ENCODE results near the gene BRS3.

DNA sequence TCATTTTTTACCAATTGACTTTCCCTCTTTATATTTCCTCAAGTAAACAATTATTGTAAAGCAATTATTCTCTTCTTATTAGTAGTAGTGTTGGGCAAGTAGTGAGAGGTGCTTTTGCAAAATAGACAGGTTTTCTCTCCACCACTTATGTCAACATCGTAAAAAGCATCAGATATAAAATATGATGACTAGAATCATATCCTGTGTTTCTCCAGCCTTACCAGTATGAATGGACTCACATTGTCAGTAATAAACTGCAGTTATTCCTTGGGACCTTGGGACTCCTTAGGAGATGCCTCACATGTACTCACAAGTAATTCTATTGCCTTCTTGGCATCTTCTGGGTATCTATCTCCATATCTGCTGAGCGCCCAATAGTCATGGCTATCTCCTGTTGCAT is 40.4 kb upstream of the BRS3 start:
- no peak for TF ChIP-seq ZNF24 (tag by site-specific recombination; IDR thresholded peaks at IDR 0.05)
- no peak for TF ChIP-seq ZEB2 (tag by site-specific recombination; IDR thresholded peaks at IDR 0.05)
- no peak for TF ChIP-seq ZNF776 (tag by site-specific recombination; IDR thresholded peaks at IDR 0.05; ENCODE audit: borderline replicate concordance)
- TF ChIP-seq TRIM28 (IDR thresholded peaks at IDR 0.05; ENCODE audit: borderline replicate concordance, low read length): no peak
- TF ChIP-seq ZNF175 (tag by site-specific recombination; IDR thresholded peaks at IDR 0.05): no peak
- TF ChIP-seq, protein P1, sequence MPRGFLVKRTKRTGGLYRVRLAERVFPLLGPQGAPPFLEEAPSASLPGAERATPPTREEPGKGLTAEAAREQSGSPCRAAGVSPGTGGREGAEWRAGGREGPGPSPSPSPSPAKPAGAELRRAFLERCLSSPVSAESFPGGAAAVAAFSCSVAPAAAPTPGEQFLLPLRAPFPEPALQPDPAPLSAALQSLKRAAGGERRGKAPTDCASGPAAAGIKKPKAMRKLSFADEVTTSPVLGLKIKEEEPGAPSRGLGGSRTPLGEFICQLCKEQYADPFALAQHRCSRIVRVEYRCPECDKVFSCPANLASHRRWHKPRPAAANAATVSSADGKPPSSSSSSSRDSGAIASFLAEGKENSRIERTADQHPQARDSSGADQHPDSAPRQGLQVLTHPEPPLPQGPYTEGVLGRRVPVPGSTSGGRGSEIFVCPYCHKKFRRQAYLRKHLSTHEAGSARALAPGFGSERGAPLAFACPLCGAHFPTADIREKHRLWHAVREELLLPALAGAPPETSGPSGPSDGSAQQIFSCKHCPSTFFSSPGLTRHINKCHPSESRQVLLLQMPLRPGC (tag by site-specific recombination; IDR thresholded peaks at IDR 0.05): no peak
- TF ChIP-seq CTCF (tag by site-specific recombination; IDR thresholded peaks at IDR 0.05): no peak
- TF ChIP-seq, protein P2, sequence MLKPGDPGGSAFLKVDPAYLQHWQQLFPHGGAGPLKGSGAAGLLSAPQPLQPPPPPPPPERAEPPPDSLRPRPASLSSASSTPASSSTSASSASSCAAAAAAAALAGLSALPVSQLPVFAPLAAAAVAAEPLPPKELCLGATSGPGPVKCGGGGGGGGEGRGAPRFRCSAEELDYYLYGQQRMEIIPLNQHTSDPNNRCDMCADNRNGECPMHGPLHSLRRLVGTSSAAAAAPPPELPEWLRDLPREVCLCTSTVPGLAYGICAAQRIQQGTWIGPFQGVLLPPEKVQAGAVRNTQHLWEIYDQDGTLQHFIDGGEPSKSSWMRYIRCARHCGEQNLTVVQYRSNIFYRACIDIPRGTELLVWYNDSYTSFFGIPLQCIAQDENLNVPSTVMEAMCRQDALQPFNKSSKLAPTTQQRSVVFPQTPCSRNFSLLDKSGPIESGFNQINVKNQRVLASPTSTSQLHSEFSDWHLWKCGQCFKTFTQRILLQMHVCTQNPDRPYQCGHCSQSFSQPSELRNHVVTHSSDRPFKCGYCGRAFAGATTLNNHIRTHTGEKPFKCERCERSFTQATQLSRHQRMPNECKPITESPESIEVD (tag by site-specific recombination; IDR thresholded peaks at IDR 0.05): no peak
- TF ChIP-seq ZNF785 (tag by site-specific recombination; IDR thresholded peaks at IDR 0.05): no peak
- no peak for TF ChIP-seq ZNF416 (tag by site-specific recombination; IDR thresholded peaks at IDR 0.05)

Data from HEK293 (cell line).